HG02970 (cell line): ENCODE measurements around the gene KIF12.
"Not testable (repeated sequence)": the region's sequence is repeated elsewhere in the genome, so short reads cannot be mapped to it uniquely, and the experiment has no call there.

ENCODE experiments used
- ATAC-seq: cut with Tn5 transposase; IDR thresholded peaks from one replicate; pipeline ENCODE4 v1.9.1; 2021; ENCODE audit warnings: mild to moderate bottlenecking, moderate library complexity, moderate number of reproducible peaks; ENCODE audit not compliant: unreplicated experiment, low FRiP score

KIF12 gene

GRCh38 chr9:114050226-114050568, 48.9 kb downstream of the KIF12 start:
- ATAC-seq, result no peak

- no peak for ATAC-seq
Observed at GRCh38 chr9:114049441-114050225, 49.5 kb downstream of the KIF12 start.

DNA sequence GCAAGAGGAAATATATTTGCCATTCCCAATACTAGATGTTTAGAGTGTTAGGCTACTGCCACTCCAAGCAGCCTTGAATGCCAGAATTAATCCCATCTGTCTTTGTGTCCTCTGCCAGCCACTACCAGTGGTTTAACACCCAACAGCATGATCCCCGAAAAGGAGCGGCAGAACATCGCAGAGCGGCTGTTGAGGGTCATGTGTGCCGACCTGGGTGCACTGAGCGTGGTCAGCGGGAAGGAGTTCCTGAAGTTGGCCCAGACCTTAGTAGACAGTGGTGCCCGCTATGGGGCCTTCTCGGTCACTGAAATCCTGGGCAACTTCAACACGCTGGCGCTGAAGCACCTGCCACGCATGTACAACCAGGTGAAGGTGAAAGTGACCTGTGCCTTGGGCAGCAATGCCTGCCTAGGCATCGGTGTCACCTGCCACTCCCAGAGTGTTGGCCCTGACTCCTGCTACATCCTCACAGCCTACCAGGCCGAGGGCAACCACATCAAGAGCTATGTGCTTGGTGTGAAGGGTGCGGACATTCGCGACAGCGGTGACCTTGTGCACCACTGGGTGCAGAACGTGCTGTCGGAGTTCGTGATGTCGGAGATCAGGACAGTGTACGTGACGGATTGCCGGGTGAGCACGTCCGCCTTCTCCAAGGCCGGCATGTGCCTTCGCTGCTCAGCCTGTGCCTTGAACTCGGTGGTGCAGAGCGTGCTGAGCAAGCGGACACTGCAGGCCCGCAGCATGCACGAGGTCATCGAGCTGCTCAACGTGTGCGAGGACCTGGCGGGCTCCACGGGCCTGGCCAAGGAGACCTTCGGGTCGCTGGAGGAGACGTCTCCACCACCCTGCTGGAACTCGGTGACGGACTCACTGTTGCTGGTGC, 50.3 kb downstream of the KIF12 start:
- ATAC-seq, result no peak

DNA sequence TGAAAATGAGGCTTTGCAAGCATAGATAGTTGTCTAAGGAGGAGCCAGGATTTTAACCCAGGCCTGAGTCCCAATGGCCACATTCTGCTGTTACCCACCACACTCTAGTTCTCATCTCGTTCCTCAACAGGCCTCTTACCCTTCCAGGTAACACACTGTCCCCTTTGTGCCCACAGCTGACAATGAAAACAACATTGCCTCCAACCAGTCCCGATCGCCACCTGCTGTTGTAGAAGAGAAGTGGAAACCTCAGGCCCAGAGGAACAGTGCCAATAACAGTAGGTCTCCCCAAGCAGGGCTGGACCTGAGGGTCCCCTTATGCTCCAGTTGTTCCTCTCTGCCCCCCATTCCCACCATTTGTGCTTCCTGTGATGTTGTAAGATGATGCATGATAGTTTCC, 51.4 kb downstream of the KIF12 start:
- ATAC-seq, result no peak

DNA sequence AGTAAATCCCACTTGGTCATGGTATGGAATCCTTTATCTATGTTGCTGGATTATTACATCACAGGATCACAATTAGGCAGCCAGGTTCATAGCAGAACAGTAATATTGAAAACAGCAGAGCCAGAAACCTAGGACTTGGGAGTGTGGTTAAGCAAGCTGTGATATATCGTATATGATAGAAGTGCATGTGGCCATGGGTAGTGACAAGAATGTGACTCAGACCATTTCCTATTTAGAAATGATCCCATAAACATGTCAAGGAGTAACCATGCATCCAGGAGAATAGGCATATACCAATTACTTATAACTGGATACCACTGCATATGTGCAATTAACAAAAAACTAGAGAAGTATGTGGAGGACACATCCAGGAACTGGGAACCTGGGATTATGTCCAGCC, 52.2 kb downstream of the KIF12 start:
- no peak for ATAC-seq

DNA sequence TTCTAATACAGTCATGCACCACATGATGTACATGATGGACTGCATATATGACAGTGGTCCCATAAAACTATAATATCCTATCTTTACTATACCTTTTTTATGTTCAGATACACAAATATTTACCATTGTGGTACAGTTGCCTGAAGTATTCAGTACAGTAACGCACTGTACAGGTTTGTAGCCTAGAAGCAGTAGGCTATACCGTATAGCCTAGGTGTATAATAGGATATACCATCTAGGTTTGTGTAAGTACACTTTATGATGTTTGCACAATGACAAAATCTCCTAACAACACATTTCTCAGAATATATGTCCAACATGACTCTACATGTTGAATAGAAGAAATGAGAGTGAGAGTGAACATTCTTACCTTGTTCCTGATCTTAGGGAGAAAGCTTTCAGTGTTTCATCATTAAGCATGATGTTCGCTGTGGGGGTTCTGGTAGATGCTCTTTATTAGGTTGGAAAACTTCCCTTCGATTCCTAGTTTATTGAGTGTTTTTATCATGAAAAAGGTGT, 52.8 kb downstream of the KIF12 start:
- no peak for ATAC-seq

DNA sequence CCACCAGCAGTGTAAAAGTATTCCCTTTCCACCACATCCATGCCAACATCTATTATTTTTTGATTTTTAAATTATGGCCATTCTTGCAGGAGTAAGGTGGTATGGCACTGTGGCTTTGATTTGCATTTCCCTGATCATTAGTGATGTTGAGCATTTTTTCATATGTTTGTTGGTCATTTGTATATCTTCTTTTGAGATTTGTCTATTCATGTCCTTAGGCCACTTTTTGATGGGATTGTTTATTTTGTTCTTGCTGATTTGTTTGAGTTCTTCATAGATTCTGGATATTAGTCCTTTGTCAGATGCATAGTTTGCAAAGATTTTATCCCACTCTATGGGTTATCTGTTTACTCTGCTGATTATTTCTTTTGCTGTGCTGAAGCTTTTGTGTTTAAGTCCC, 55.4 kb downstream of the KIF12 start:
- ATAC-seq, result not testable (repeated sequence)
